K562 (cell line): ENCODE data around the gene HOXC11.

ENCODE experiments used
- ATF2 ChIP-seq: sonication (generic); formaldehyde crosslinking; IDR thresholded peaks from 2 replicates; pipeline ENCODE4 v1.8.1; 2022; ENCODE audit warnings: missing genetic modification reagents
- FOXK1 ChIP-seq: sonication (generic); formaldehyde crosslinking; IDR thresholded peaks from 2 replicates; pipeline ENCODE4 v1.8.0; 2022; ENCODE audit warnings: missing genetic modification reagents, mild to moderate bottlenecking, borderline replicate concordance
- NCOR1 ChIP-seq: fragments of 450-650 bp; IDR thresholded peaks from 2 replicates; pipeline ENCODE4 v1.6.1; 2016; ENCODE audit warnings: mild to moderate bottlenecking, moderate library complexity
- NUFIP1 ChIP-seq: fragments of 450-650 bp; IDR thresholded peaks from 2 replicates; pipeline ENCODE4 v1.6.1; 2018; ENCODE audit not compliant: partially characterized antibody

- TF ChIP-seq FOXK1 (CRISPR knock-in tag) (no peak), ATF2 (CRISPR knock-in tag) (no peak), NUFIP1 (no peak), NCOR1 (no peak)
Measured at GRCh38 chr12:54005853-54006558, 33.1 kb downstream of the HOXC11 start.
